ENCODE data around the gene PRDM4.
"Not testable (repeated sequence)": the region's sequence is repeated elsewhere in the genome, so short reads cannot be mapped to it uniquely, and the experiment has no call there.

Gene PRDM4

GRCh38 chr12:107765316-107765715 lies 4.4 kb upstream of the PRDM4 start:
- DNase-seq: no peak

DNA sequence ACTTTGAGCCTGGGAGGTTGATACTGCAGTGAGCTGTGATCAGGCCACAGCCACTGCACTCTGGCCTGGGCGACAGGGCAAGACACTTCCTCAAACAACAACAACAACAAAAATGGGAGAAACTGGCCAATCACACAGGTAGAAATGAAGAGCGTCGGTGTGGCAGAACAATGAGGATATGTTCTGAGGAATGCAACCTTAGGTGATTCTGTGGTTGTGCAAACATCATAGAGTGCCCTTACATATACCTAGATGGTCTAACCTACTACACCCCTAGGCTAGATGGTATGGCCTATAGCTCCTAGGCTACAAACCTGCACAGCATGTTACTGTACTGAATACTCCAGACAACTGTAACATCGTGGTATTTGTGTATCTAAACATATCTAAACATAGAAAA lies 3.7 kb upstream of the PRDM4 start:
- no peak for DNase-seq

- no peak for DNase-seq
Measured at GRCh38 chr12:107762874-107763273, 1.9 kb upstream of the PRDM4 start.

GRCh38 chr12:107761502-107761904 lies 566 bp upstream of the PRDM4 start:
- DNase-seq: no peak

DNA sequence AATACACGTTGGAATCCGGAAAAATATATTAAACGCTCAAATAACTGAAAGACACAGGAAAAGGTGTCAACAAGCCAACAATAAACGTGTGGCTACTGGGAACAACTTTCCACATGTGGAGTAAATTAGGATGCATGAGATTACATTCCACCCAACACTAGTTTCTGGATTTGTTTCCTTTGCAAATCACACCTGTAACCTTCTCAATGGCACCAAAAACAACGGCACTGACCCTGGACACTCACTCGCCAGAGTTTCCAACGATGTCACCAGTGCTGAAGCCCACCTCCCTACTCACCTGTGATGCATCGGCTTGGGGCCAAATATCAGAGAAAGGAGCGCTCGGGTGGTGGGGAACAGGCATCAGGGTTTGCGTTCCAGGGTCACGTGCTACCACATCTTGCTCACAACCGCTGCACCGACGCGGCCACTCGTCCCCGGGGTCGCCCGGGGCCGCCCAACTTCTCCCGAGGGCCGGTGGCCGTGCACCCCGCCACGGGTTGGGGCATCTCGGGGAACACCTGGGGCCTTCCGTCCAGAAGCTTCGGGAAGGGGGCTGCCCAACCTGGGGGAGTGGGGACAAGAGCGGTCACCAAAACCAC lies 629 bp downstream of the PRDM4 start:
- no peak for DNase-seq

DNA sequence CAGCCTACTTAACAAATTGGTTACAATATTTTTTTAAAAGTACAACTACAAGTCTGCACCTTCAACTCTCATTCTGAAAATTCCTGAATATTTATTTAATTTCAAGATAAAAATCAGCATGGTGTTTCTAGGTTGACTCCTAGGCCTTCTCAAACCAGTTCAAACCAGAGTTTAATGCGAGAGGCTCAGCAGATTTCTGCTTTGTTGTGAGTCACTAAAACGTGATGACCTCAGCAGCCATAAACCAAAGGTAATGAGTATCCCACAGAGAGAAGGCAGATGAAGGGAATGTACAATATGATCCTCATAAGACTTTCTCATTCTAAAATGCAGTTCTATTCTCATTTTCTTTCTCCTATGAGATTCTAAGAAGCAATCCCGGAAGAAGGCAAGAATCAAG lies 1.5 kb downstream of the PRDM4 start:
- DNase-seq: no peak

DNA sequence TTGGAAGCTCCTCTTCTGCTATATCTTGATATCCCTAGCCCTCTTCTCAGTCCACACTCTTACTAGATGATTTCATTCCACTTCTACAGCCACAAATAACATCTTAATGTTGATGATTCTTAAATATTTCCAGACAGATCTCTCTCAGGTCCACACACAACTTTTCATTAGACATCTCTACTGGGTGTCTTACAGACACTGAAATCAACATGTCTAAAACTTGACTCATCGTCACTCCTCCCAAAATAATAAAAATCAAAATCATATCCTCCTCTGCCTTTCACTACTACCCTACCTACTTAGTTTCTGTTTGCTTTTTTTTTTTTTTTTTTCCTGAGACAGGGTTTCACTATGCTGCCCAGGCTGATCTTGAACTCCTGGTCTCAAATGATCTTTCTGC lies 11.9 kb downstream of the PRDM4 start:
- DNase-seq: no peak

DNA sequence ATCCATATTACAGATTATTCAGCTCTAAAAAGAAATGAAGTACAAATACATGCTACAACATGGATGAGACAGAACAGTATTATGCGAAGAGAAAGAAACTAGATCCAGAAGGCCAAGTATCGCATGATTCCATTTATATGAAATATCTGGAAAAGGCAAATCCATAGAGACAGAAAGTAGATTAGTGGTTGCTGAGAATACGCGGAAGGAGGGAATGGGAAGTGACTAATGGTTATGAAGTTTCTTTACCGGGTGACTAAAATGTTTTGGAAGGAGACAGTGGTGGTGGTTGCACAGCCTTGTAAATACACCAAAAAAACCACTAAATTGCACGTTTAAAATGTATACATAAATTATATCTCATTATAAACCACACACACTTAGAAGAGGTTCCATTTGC lies 12.5 kb downstream of the PRDM4 start:
- DNase-seq: no peak

GRCh38 chr12:107736914-107737313 lies 24.0 kb downstream of the PRDM4 start:
- DNase-seq: no peak

- DNase-seq: no peak
Measured at GRCh38 chr12:107735763-107736162, 25.2 kb downstream of the PRDM4 start.

GRCh38 chr12:107734139-107734538 lies 26.8 kb downstream of the PRDM4 start:
- no peak for DNase-seq

- DNase-seq: no peak
Measured at GRCh38 chr12:107732365-107732764, 28.6 kb downstream of the PRDM4 start.

DNA sequence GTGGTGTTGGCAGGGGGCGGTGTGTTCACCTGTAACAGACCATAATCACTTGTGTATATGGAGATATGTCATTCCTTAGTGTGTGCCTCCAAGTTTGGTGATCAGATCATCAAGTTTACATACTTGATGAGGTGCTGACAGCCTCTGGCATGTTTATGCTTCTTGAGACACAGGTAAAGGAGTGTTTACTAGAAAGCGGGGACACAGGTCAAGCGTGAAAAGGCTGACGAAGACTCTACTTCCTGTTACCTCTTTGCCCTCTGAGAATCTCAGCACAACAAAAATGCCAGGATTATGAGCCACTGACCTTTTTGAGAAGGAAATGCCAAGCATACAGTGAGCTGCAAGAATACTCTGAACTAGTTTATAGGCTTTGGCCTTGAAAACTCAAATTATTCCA lies 29.6 kb downstream of the PRDM4 start:
- no peak for DNase-seq

DNA sequence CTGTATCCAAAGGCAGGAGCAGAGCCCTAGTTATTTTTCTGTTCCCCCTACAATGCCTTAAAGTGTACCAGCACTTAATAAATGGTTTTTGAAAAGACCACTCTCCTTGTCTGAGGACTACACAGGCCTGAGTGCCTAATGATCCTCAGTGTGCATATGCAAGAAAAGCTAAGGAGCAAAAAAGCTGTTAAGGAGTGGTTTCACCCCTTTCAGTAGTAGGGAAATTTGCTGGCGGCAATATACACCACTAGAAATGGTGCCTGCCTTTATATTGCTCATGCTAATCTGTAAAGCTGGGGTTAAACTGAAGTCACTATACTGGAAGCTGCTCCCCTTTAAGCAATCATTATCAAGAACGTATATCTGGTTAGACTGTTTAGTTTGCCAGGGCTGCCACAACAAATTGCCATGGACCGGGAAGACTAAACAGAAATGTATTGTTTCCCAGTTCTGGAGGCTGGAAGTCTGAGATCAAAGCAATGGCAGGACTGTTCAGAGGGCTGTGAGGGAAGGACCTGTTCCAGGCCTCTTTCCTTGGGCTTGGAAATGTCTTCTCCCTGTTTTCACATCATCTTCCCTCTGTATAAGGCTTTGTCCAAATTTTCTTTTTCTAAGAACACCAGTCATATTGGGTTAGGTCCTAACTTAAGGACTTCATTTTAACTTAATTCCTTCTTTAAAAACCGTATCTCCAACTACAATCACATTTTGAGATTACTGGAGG lies 30.2 kb downstream of the PRDM4 start:
- DNase-seq: no peak

- not testable (repeated sequence) for DNase-seq
Measured at GRCh38 chr12:107727742-107728141, 33.2 kb downstream of the PRDM4 start.

DNA sequence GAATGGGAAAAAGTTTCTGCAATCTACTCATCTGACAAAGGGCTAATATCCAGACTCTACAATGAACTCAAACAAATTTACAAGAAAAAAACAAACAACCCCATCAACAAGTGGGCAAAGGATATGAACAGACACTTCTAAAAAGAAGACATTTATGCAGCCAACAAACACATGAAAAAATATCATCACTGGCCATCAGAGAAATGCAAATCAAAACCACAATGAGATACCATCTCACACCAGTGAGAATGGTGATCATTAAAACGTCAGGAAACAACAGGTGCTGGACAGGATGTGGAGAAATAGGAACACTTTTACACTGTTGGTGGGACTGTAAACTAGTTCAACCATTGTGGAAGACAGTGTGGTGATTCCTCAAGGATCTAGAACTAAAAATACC lies 33.6 kb downstream of the PRDM4 start:
- DNase-seq: not testable (repeated sequence)

DNA sequence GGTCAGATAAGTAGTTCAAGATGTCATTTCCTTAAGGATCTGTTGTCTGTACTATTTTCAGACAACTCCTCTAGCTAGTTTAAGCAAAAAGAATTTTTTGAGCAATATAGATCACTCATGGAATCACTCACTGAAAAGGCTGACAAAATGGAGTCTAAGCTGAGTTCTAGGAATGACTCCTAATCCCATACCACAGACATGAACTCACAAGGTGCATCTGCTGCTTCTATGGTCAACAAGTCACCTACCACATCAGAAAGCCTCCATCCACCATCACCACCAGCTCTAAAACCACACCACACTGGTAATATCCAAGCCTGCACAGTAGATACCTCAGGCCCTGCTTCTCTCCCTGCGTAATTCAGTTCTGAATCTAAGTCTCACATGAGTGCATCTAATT lies 42.3 kb downstream of the PRDM4 start:
- DNase-seq: no peak

DNA sequence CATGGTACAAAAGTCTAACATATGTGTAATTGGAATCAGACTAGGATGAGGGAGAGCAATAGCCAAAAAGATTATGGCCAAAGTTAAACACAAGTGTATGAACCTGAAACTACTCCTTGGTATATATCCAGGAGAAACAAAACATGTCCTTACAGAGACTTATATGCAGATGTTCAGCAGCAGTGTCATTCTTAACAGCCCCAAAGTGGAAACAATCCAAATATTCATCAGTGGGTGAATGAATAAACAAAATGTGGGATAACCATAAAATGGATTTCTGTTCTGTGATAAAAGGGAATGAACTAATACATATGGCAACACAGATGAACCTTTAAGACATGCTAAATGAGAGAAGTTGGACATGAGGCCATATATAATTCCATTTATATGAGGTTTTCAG lies 45.2 kb downstream of the PRDM4 start:
- DNase-seq: no peak

- not testable (repeated sequence) for DNase-seq
Measured at GRCh38 chr12:107705522-107705921, 55.4 kb downstream of the PRDM4 start.

DNA sequence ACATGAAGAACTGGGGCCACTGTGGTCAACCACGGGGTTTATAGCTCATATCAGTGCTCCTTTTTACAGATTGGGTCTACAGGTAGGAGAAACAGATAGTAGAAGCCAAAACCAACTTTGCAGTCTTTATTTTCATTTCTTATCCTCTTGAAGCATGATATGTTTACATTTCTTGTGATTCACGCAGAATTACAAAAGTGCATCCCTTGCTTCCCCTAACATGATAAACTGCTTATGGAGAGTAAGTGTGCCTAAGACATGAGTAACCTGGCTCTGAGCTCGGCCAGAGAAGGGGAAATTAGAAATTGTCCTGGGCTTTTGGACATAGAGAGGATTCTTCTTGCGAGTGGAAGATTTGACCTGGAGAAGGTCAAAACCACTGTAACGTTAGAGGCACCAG lies 56.9 kb downstream of the PRDM4 start:
- DNase-seq: no peak

DNA sequence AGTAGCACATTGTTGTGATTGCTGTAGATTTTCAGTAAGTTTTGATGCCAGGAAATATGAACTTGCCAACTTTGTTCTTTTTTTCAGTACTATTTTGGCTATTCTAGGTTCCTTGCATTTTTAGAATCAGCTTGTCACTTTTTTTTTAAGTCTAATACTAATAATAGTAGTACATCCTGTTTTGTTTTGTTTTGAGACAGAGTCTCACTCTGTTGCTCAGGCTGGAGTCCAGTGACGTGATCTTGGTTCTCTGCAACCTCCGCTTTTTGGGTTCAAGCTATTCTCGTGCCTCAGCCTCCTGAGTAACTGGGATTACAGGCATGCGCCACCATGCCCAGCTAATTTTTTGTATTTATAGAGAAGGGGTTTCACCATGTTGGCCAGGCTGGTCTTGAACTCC lies 58.8 kb downstream of the PRDM4 start:
- DNase-seq: no peak

DNA sequence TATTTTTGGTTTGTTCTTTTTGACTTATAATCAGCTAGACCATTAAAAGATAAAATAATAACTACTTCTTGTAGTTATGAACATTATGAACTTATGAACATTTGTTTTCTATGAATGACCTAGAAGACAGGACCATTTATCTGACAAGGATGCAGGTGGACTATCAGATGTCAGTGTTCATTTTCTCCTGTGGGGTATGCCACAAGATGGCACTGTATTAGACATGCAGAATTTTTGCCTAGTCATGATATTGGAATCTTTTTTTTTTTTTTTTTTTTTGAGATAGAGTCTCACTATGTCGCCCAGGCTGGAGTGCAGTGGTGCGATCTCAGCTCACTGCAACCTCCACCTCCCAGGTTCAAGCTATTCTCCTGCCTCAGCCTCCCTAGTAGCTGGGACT lies 65.2 kb downstream of the PRDM4 start:
- DNase-seq: not testable (repeated sequence)

- DNase-seq: peak; percentile 67
Measured at GRCh38 chr12:107685360-107686248, 75.3 kb downstream of the PRDM4 start, which contains the start of gene PWP1. Gene PWP1, plus strand, starts transcription at chr12:107685799. Its CDS starts 101 bp downstream, at chr12:107685900.

GRCh38 chr12:107684990-107685359 lies 76.0 kb downstream of the PRDM4 start:
- DNase-seq: no peak

Data from NCI-H1436 treated with DMSO at 0.1 percent for 48 hours (cell line).